HCT116 (cell line): ENCODE measurements around the gene GZF1. TPM values are rescaled to one million over a fixed set of nuclear protein-coding genes. Genes with fewer than 3 reads are reported as not detected.

Experiments used
- ATAC-seq: fragments of 200-7000 bp; cut with Tn5 transposase; 2 replicates; pipeline ENCODE4 v1.9.1; 2020; ENCODE audit warnings: mild to moderate bottlenecking, moderate library complexity
- BruUV-seq: library from RNA; stranded (reverse); fragments of 400-500 nt; replicated peaks from 2 replicates; lab custom pipeline; 2021; lab: Mats Ljungman, UMichigan
- CTCF ChIA-PET: fragments of 300-600 bp; sonication (Branson Sonifier 250); formaldehyde crosslinking; loops from one replicate; lab custom pipeline; 2021; ENCODE audit warnings: antibody characterized with exemption; lab: Charles Lee
- POLR2A ChIA-PET: fragments of 300-600, 350-600 bp; sonication (Branson Sonifier 250); formaldehyde crosslinking; loops from one replicate; lab custom pipeline; 2021; ENCODE audit warnings: antibody characterized with exemption; lab: Charles Lee
- RAD21 ChIA-PET, 2 experiments: fragments of 300-600 bp; sonication (Branson Sonifier 250); formaldehyde crosslinking; loops; one replicate each; lab custom pipeline; 2023; ENCODE audit warnings: low total read pairs in 2 of 2; ENCODE audit not compliant: uncharacterized antibody in 2 of 2, unreplicated experiment in 2 of 2, low non-redundant PET in 1 of 2; lab: Charles Lee
- DNase-seq: peaks from one replicate; pipeline ENCODE4 v3.0.0-alpha.2; 2010; ENCODE audit warnings: low read depth, low spot score
- H2AFZ ChIP-seq: fragments of 200-600 bp; shearing (Covaris generic), sonication (generic); 2 replicates; pipeline ENCODE4 v1.6.1; 2017; ENCODE audit warnings: low read depth, mixed run types, mixed read lengths, antibody characterized with exemption, low read length; ENCODE audit not compliant: poor library complexity, severe bottlenecking
- H3K27ac ChIP-seq: 2 replicates; pipeline ENCODE4 v1.5.1; 2012; ENCODE audit warnings: low read depth, low read length
- H3K27me3 ChIP-seq: fragments of 200-600 bp; sonication (generic); 2 replicates; pipeline ENCODE4 v1.6.1; 2016; ENCODE audit warnings: mixed run types, low read length, mixed read lengths; ENCODE audit not compliant: insufficient read depth
- H3K36me3 ChIP-seq, 2 experiments: fragments of 200-500 bp in 1 of 2; fragments of 200-600 bp in 1 of 2; sonication (Bioruptor generic) in 1 of 2; sonication (generic) in 1 of 2; 2 replicates each; pipeline versions ENCODE4 v1.5.1 to v1.6.1; 2014 to 2016; ENCODE audit warnings: low read length in 2 of 2, inconsistent platforms in 1 of 2, mixed read lengths in 1 of 2, mixed run types in 1 of 2; ENCODE audit not compliant: insufficient read depth in 2 of 2, control insufficient read depth in 1 of 2
- H3K4me1 ChIP-seq, 2 experiments: fragments of 200-600 bp in 1 of 2; sonication (generic) in 1 of 2; 2 replicates each; pipeline versions ENCODE4 v1.5.1 to v1.6.1; 2012 to 2017; ENCODE audit warnings: low read length in 2 of 2, inconsistent platforms in 1 of 2, mild to moderate bottlenecking in 1 of 2, mixed read lengths in 1 of 2, mixed run types in 1 of 2, moderate library complexity in 1 of 2; ENCODE audit not compliant: insufficient read depth in 2 of 2, control insufficient read depth in 1 of 2
- H3K4me2 ChIP-seq: fragments of 200-600 bp; sonication (generic); 2 replicates; pipeline ENCODE4 v1.6.1; 2017; ENCODE audit warnings: mixed run types, low read length, mixed read lengths
- H3K4me3 ChIP-seq, 2 experiments: fragments of 200-600 bp in 1 of 2; sonication (generic) in 1 of 2; replicated peaks in 1 of 2; 2 replicates each; pipeline ENCODE4 v1.5.1; 2011 to 2016; ENCODE audit warnings: low read length in 2 of 2, control low read depth in 1 of 2, low read depth in 1 of 2, mild to moderate bottlenecking in 1 of 2, mixed read lengths in 1 of 2, mixed run types in 1 of 2
- H3K79me2 ChIP-seq: fragments of 200-600 bp; sonication (generic); 2 replicates; pipeline ENCODE4 v1.6.1; 2017; ENCODE audit warnings: mild to moderate bottlenecking, mixed run types, low read length, moderate library complexity, mixed read lengths; ENCODE audit not compliant: insufficient read depth
- H3K9ac ChIP-seq: fragments of 200-600 bp; sonication (generic); 2 replicates; pipeline ENCODE4 v1.6.1; 2016; ENCODE audit warnings: low read length, mixed read lengths
- H3K9me2 ChIP-seq: fragments of 200-600 bp; sonication (generic), shearing (Covaris generic); 2 replicates; pipeline ENCODE4 v1.6.1; 2017; ENCODE audit warnings: mixed run types, mild to moderate bottlenecking, moderate library complexity; ENCODE audit not compliant: insufficient read depth
- H3K9me3 ChIP-seq, 2 experiments: fragments of 200-500 bp in 1 of 2; fragments of 200-600 bp in 1 of 2; sonication (Bioruptor generic) in 1 of 2; sonication (generic) in 1 of 2; 2 replicates each; pipeline ENCODE4 v1.6.1; 2014 to 2017; ENCODE audit warnings: low read length in 2 of 2, mixed read lengths in 2 of 2, inconsistent platforms in 1 of 2, low read depth in 1 of 2, mild to moderate bottlenecking in 1 of 2, mixed run types in 1 of 2, moderate library complexity in 1 of 2; ENCODE audit not compliant: control insufficient read depth in 1 of 2, insufficient read depth in 1 of 2
- H4K20me1 ChIP-seq: fragments of 200-600 bp; sonication (generic), shearing (Covaris generic); 2 replicates; pipeline ENCODE4 v1.6.1; 2017; ENCODE audit warnings: mixed run types, mild to moderate bottlenecking, moderate library complexity; ENCODE audit not compliant: insufficient read depth
- ATF3 ChIP-seq: IDR thresholded peaks from 2 replicates; pipeline ENCODE4 v1.6.1; 2012
- CBX3 ChIP-seq: IDR thresholded peaks from 2 replicates; pipeline ENCODE4 v1.6.1; 2012; ENCODE audit warnings: low read depth
- CTCF ChIP-seq, 3 experiments: fragments of 200-600 bp in 1 of 3; sonication (generic) in 1 of 3; IDR thresholded peaks in 2 of 3; conservative IDR thresholded peaks in 1 of 3; 2 replicates each; pipeline ENCODE4 v1.5.1; 2012 to 2017; ENCODE audit warnings: low read depth in 2 of 3, low read length in 2 of 3, antibody characterized with exemption in 1 of 3, borderline replicate concordance in 1 of 3, control low read depth in 1 of 3, mild to moderate bottlenecking in 1 of 3, mixed read lengths in 1 of 3, mixed run types in 1 of 3, moderate library complexity in 1 of 3; ENCODE audit not compliant: insufficient read depth in 1 of 3
- ELF1 ChIP-seq: IDR thresholded peaks from 2 replicates; pipeline ENCODE4 v1.6.1; 2012; ENCODE audit warnings: low read depth, borderline replicate concordance
- EZH2 ChIP-seq: fragments of 200-600 bp; sonication (generic); IDR thresholded peaks from 2 replicates; pipeline ENCODE4 v1.6.1; 2017; ENCODE audit warnings: antibody characterized with exemption, mixed run types
- POLR2A ChIP-seq: IDR thresholded peaks from 2 replicates; pipeline ENCODE4 v1.7.0; 2011; ENCODE audit warnings: borderline replicate concordance; ENCODE audit not compliant: insufficient read depth, insufficient read length; ENCODE audit errors: extremely low read depth
- RAD21 ChIP-seq: IDR thresholded peaks from 2 replicates; pipeline ENCODE4 v1.6.1; 2012; ENCODE audit warnings: low read depth, mild to moderate bottlenecking
- SIN3A ChIP-seq: IDR thresholded peaks from 2 replicates; pipeline ENCODE4 v1.6.1; 2012; ENCODE audit warnings: low read depth
- ZFX ChIP-seq: fragments of 450-650 bp; IDR thresholded peaks from 2 replicates; pipeline ENCODE4 v1.6.1; 2017
- intact Hi-C: fragments of 100-400 bp; cut with micrococcal nuclease; formaldehyde crosslinking; loops from 2 replicates; pipeline ENCODE4 v1.10.0; 2022
- total RNA-seq: library from RNA; stranded (reverse); gene quantifications from one replicate; pipeline ENCODE4 v1.2.1, GENCODE V29; 2021; ENCODE audit not compliant: unreplicated experiment

The GZF1 gene
- total RNA-seq, 1 experiment from 2014 or later = 10.4 TPM

GRCh38 chr20:23399568-23400241 is 37.7 kb downstream of the GZF1 start:
- H3K27me3 ChIP-seq = no peaks in the 10 kb centered on the region
- no peak overlapping the region for H3K9ac ChIP-seq
- no peaks in the 10 kb centered on the region for H4K20me1 ChIP-seq
- no peak overlapping the region for H3K27ac ChIP-seq
- DNase-seq (no peak), ATAC-seq (peak; percentile 63; the same call in 1 of the 2 replicates)
- H3K9me2 ChIP-seq = no peaks in the 10 kb centered on the region
- TF ChIP-seq CTCF (IDR thresholded peaks at IDR 0.05 in 2 of 3, conservative IDR thresholded peaks at IDR 0.05 in 1 of 3; ENCODE audit: borderline replicate concordance in 1 of 3, insufficient read depth in 1 of 3, low read depth in 2 of 3, low read length in 2 of 3) (peak in 1 of 3 experiments; percentile 28; a peak in 1 of 6 replicates), EZH2 (no peak), SIN3A (no peak)
- RAD21 ChIA-PET = no interaction called here
- CTCF ChIA-PET = no interaction called here
- H2AFZ ChIP-seq = no peak overlapping the region
- H3K4me3 ChIP-seq = no peak overlapping the region
- peaks cover 2% of the 10 kb centered on the region in 2 experiments; a peak in 2 of 4 replicates for H3K36me3 ChIP-seq
- H3K79me2 ChIP-seq = peaks cover 5% of the 10 kb centered on the region; the same call in 1 of the 2 replicates
- intact Hi-C loops = no loop called here
- no peak overlapping the region for H3K4me2 ChIP-seq
- POLR2A ChIA-PET = no interaction called here
- no peaks in the 10 kb centered on the region for H3K9me3 ChIP-seq
- TSS peak; percentile 17 for BruUV-seq
- H3K4me1 ChIP-seq = no peaks in the 10 kb centered on the region

GRCh38 chr20:23401051-23401450 is 39.1 kb downstream of the GZF1 start:
- RAD21 ChIA-PET = no interaction called here
- CTCF ChIA-PET = no interaction called here
- no peaks in the 10 kb centered on the region for H3K9me2 ChIP-seq
- no peaks in the 10 kb centered on the region; a peak in 1 of 4 replicates for H3K36me3 ChIP-seq
- H3K27me3 ChIP-seq = no peaks in the 10 kb centered on the region
- no TSS peak for BruUV-seq
- intact Hi-C loops = no loop called here
- H3K27ac ChIP-seq = no peak overlapping the region
- no peaks in the 10 kb centered on the region for H3K4me1 ChIP-seq
- DNase-seq (no peak), ATAC-seq (no peak)
- H2AFZ ChIP-seq = no peak overlapping the region
- H3K4me2 ChIP-seq = no peak overlapping the region
- peaks cover 11% of the 10 kb centered on the region for H3K79me2 ChIP-seq
- POLR2A ChIA-PET = no interaction called here
- H3K4me3 ChIP-seq = no peak overlapping the region
- no peaks in the 10 kb centered on the region for H3K9me3 ChIP-seq
- no peak overlapping the region for H3K9ac ChIP-seq
- TF ChIP-seq ZFX (no peak), ATF3 (no peak), RAD21 (no peak), CTCF (IDR thresholded peaks at IDR 0.05 in 2 of 3, conservative IDR thresholded peaks at IDR 0.05 in 1 of 3; ENCODE audit: borderline replicate concordance in 1 of 3, insufficient read depth in 1 of 3, low read depth in 2 of 3, low read length in 2 of 3) (no peak), CBX3 (no peak), ELF1 (no peak), POLR2A (no peak)
- TF ChIP-seq, all 23 proteins: peak for 0
- H4K20me1 ChIP-seq = no peaks in the 10 kb centered on the region
